ENCODE results near the gene TIMM13. TPM values are rescaled to one million over a fixed set of nuclear protein-coding genes. Genes with fewer than 3 reads are reported as not detected.
A peak's percentile ranks its signal among the peaks of the same experiment; 100 is the strongest.

Gene TIMM13
- total and polyA plus RNA-seq, 2 of the 8 experiments (the other 6 are each of a cell fraction or from before 2014, with no cell fraction given) = 270 to 275 TPM

DNA sequence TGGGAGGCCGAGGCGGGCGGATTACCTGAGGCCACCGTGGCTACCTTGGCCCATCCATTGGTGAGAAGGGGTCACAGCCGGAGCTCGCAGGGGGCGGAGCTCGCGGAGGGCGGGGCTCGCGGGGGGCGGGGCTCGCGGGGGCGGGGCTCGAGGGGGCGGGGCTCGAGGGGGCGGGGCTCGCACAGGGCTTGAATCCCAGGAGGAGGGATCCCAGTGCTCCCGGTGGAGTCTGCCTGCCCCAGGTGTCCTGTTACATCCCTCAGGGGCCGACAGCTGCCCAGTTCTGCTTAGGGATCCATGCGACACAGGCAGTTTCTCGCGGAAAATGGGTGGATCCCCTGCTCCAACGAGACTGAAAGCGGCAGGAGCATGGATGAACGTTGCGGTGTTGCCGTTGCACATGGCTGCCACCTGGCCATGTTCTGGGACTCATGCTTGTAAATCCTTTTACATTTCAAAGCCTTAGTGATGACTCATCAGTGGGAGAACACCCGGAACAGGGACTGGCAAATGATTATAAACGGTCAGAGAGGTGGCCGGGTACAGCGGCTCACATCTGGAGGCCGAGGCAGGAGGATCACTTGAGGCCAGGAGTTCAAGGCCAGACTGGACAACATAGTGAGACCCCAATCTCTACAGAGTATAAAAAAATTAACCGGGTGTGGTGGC lies 42.2 kb downstream of the TIMM13 start:
- Histone ChIP-seq H2AK5ac (ENCODE audit: low read depth, low read length) (no peak overlapping the region), H3K4me3 (ENCODE audit: extremely low read depth in 1 of 4, insufficient read depth in 2 of 4, low read depth in 3 of 4, low read length in 4 of 4) (peak overlapping the region in 1 of 4 experiments; percentile 31; a peak in 2 of 8 replicates), H3K18ac (ENCODE audit: extremely low read depth, low read length) (0 out of 2 replicates have a peak overlapping the region, but pooled peaks have one; percentile 38), H2BK5ac (ENCODE audit: low read depth, low read length) (peak overlapping the region; percentile 81; the same call in 1 of the 2 replicates), H3K9me3 (ENCODE audit: insufficient read depth in 2 of 2, low read depth in 1 of 2, low read length in 1 of 2) (peaks cover 4% of the 10 kb centered on the region in 2 experiments; a peak in 1 of 4 replicates), H3K56ac (replicated peaks; ENCODE audit: insufficient read length, low read depth, low read length) (no peak overlapping the region), H2BK120ac (replicated peaks; ENCODE audit: low read depth, low read length) (no peak overlapping the region), H3K79me2 (ENCODE audit: control insufficient read depth in 1 of 2, insufficient read depth in 2 of 2, low read length in 2 of 2) (no peaks in the 10 kb centered on the region), H4K91ac (replicated peaks; ENCODE audit: insufficient read length, low read length) (no peak overlapping the region), H2BK12ac (ENCODE audit: low read depth, low read length) (peak overlapping the region; percentile 88; the same call in 1 of the 2 replicates), H3K9ac (replicated peaks in 1 of 4; ENCODE audit: extremely low read depth in 1 of 4, low read depth in 3 of 4, low read length in 3 of 4) (no peak overlapping the region), H3K27me3 (replicated peaks in 1 of 4; ENCODE audit: control insufficient read depth in 3 of 4, extremely low read depth in 1 of 4, insufficient read depth in 3 of 4, low read length in 3 of 4) (peaks cover 0 to 2% (median 0%) of the 10 kb centered on the region in 4 experiments; a peak in 2 of 7 replicates), H3K4ac (replicated peaks; ENCODE audit: insufficient read length, low read depth, low read length) (no peak overlapping the region), H4K8ac (ENCODE audit: extremely low read depth, insufficient read depth, low read length) (peak overlapping the region; percentile 22; the same call in 1 of the 2 replicates), H3K23me2 (ENCODE audit: low read depth, low read length) (no peaks in the 10 kb centered on the region; the same call in 1 of the 2 replicates), H3K36me3 (ENCODE audit: control insufficient read depth in 2 of 4, insufficient read depth in 4 of 4, low read length in 3 of 4) (no peaks in the 10 kb centered on the region), H3K23ac (ENCODE audit: insufficient read length) (no peak overlapping the region), H3K27ac (ENCODE audit: low read depth, low read length) (no peak overlapping the region), H3K14ac (ENCODE audit: insufficient read length) (no peak overlapping the region), H3K4me2 (ENCODE audit: insufficient read depth in 1 of 2, low read depth in 2 of 2, low read length in 2 of 2) (peak overlapping the region; percentile 12 to 48), H3K79me1 (ENCODE audit: low read depth, low read length) (no peaks in the 10 kb centered on the region), H2AFZ (ENCODE audit: low read length) (peak overlapping the region; percentile 3; the same call in 1 of the 2 replicates), H2BK20ac (ENCODE audit: low read length) (no peak overlapping the region), H2BK15ac (ENCODE audit: low read length) (peak overlapping the region; percentile 75; the same call in 1 of the 2 replicates), H3K4me1 (replicated peaks in 1 of 4; ENCODE audit: control insufficient read depth in 3 of 4, insufficient read depth in 4 of 4, low read length in 3 of 4) (peaks cover 0 to 2% (median 0%) of the 10 kb centered on the region in 4 experiments; a peak in 3 of 7 replicates), H4K20me1 (replicated peaks in 1 of 2; ENCODE audit: control insufficient read depth in 1 of 2, insufficient read depth in 2 of 2, low read length in 2 of 2) (peaks cover 0 to 4% of the 10 kb centered on the region in 2 experiments), H4K5ac (ENCODE audit: insufficient read length, low read depth, low read length) (no peak overlapping the region)
- CTCF ChIA-PET (ENCODE audit: partially characterized antibody) = interaction anchor here (1.4 to 2.4 kb wide), 3 partner anchors 11 to 122 kb away, joined by 3 to 8 read pairs (median 7); no protein-coding TSS in a partner anchor
- POLR2A ChIA-PET (ENCODE audit: partially characterized antibody) = interaction anchor here (0.5 to 1.8 kb wide), 3 partner anchors 14 to 115 kb away, joined by 3 to 7 read pairs (median 3); partner anchors contain the start of gene TMPRSS9
- FAIRE-seq (no peak), DNase-seq (ENCODE audit: low read depth in 1 of 2, low spot score in 2 of 2) (peak; percentile 75 to 82)
- 58% methylated on average over 16 of the region's 37 CpGs; no CpG with 5 or more reads in 1 of the 2 experiments for WGBS, 2 experiments (ENCODE audit: extremely low coverage in 1 of 2, insufficient coverage in 1 of 2, insufficient read length in 1 of 2, insufficient replicate concordance in 2 of 2, low coverage in 1 of 2, low lambda C conversion rate in 2 of 2, missing lambda C conversion rate in 1 of 2)
- TF ChIP-seq KDM1A (IDR thresholded peaks at IDR 0.05; ENCODE audit: borderline replicate concordance, low read length) (peak; percentile 89), JUN (IDR thresholded peaks at IDR 0.05; ENCODE audit: low read depth, low read length) (peak; percentile 49; the same call in 1 of the 2 replicates), POLR2AphosphoS5 (IDR thresholded peaks at IDR 0.05; ENCODE audit: low read depth, low read length) (peak; percentile 34; the same call in 1 of the 2 replicates), TBP (IDR thresholded peaks at IDR 0.05; ENCODE audit: low read depth, low read length) (no peak), RAD21 (IDR thresholded peaks at IDR 0.05 in 1 of 2, conservative IDR thresholded peaks at IDR 0.05 in 1 of 2; ENCODE audit: low read depth in 2 of 2, low read length in 2 of 2) (no peak), BACH1 (IDR thresholded peaks at IDR 0.05; ENCODE audit: low read length) (peak; percentile 27; the same call in 1 of the 2 replicates), FOSL1 (IDR thresholded peaks at IDR 0.05; ENCODE audit: insufficient read depth, low read depth, low read length) (no peak), TAF7 (optimal IDR thresholded peaks at IDR 0.05; ENCODE audit: borderline replicate concordance, low read depth, low read length) (no peak)
- TF ChIP-seq, protein P1, sequence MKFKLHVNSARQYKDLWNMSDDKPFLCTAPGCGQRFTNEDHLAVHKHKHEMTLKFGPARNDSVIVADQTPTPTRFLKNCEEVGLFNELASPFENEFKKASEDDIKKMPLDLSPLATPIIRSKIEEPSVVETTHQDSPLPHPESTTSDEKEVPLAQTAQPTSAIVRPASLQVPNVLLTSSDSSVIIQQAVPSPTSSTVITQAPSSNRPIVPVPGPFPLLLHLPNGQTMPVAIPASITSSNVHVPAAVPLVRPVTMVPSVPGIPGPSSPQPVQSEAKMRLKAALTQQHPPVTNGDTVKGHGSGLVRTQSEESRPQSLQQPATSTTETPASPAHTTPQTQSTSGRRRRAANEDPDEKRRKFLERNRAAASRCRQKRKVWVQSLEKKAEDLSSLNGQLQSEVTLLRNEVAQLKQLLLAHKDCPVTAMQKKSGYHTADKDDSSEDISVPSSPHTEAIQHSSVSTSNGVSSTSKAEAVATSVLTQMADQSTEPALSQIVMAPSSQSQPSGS (IDR thresholded peaks at IDR 0.05; ENCODE audit: low read length) = no peak

Measured in H1 (cell line).